ENCODE measurements around the gene BMPR2. TPM values are rescaled to one million over a fixed set of nuclear protein-coding genes. Genes with fewer than 3 reads are reported as not detected.
"Not testable (repeated sequence)": the region's sequence is repeated elsewhere in the genome, so short reads cannot be mapped to it uniquely, and the experiment has no call there.

Gene BMPR2
- total RNA-seq, 1 experiment from 2014 or later: 22.7 TPM

DNA sequence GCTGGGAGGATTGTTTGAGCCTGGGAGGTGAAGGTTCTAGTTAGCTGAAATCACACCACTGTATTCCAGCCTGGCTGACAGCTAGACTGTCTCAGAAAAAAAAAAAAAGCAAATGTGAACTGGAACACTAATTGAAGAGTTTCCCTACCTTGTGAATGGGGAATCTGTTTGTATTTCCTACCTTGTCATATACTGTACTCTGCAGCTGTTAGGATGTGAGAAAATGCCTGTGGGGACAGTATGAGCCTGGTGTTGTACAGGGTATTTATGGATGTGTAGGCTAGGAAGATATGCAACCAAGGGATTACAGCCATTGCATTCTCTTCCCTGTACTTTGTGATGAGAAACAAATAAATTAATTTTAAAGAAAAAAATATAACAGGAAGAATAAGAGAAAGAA, 145.3 kb downstream of the BMPR2 start:
- no peak for DNase-seq (ENCODE audit: low read depth)

DNA sequence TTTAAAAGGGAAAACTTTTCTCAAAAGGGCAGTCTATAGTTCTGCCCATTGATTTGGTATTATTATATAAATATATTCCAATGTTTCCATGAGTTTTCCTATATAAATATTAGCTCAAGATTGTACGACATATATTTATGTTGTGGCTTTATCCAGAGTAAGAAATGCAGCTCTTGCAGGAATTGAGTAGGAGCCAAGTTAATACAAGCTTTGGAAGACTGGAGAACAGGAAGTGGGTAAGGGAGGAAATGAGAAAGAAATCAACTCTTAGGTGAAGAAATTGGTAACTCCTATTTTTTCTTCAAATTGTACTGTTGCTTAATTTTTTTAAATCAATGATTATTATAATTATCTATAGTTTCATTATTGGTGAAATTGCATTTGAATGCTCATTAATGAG, 153.3 kb downstream of the BMPR2 start:
- peak; percentile 28 for DNase-seq (ENCODE audit: low read depth)

GRCh38 chr2:202530038-202530437, 153.9 kb downstream of the BMPR2 start:
- no peak for DNase-seq (ENCODE audit: low read depth)

DNA sequence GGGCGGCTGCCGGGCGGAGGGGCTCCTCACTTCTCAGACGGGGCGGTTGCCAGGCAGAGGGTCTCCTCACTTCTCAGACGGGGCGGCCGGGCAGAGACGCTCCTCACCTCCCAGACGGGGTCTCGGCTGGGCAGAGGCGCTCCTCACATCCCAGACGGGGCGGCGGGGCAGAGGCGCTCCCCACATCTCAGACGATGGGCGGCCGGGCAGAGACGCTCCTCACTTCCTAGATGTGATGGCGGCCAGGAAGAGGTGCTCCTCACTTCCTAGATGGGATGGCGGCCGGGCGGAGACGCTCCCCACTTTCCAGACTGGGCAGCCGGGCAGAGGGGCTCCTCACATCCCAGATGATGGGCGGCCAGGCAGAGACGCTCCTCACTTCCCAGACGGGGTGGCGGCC, 159.2 kb downstream of the BMPR2 start:
- DNase-seq (ENCODE audit: low read depth): not testable (repeated sequence)

- no peak for DNase-seq (ENCODE audit: low read depth)
Measured at GRCh38 chr2:202541137-202541536, 165.0 kb downstream of the BMPR2 start.

DNA sequence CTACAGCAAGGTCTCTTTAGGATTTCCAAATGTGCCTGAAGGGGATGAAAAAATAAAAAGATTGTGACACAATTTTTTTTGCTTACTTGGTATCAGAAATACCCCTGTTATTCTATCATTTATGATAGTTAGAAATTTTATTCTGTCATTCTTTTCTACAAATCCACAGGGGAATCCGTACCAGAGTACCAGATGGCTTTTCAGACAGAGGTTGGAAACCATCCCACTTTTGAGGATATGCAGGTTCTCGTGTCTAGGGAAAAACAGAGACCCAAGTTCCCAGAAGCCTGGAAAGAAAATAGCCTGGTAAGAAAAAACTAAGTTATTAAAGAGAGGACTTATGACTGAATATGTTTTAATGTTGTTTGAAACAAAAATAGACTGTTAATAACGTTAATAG, 166.0 kb downstream of the BMPR2 start:
- DNase-seq (ENCODE audit: low read depth): no peak

DNA sequence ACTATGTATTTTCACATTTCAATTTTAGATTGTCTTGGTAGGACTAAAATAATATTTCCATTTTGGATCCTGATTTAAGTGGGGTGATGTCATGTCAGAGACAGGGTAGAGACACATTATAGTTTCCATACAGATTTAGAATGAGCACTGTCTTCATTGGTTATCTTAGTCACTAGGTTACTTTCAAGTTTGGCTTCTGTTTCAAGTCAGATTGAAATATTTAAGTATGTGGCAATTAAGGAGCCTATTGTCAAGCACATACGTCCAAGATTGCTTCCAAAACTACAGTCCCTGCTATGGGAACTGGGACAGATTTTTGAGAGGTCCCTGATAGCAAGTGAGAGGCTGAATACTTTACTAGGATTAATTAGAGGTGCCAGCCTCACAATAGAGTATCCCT, 169.4 kb downstream of the BMPR2 start:
- DNase-seq (ENCODE audit: low read depth): no peak

GRCh38 chr2:202545931-202546330, 169.8 kb downstream of the BMPR2 start:
- no peak for DNase-seq (ENCODE audit: low read depth)

DNA sequence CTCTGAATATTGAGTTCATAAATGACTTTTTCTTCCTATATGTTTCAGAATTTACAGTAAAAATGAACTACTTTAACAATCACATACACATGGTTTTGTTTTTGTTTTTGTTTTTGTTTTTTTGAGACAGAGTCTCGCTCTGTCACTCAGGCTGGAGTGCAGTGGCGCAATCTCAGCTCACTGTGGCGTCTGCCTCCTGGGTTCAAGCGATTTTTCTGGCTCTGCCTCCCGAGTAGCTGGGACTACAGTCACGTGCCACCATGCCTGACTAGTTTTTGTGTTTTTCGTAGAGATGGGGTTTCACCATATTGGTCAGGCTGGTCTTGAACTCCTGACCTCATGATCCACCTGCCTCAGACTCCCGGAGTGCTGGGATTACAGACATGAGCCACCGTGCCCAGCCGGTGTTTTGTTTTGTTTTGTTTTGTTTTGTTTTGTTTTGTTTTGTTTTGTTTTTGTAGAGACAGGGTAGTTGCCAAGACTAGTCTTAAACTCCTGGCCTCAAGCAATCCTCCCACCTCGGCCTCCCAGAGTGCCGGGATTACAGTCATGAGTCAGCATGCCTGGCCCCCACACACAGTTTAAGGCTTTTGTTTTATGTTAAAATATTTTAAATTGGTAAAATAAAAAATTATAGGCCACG, 170.5 kb downstream of the BMPR2 start:
- peak; percentile 13 for DNase-seq (ENCODE audit: low read depth)

DNA sequence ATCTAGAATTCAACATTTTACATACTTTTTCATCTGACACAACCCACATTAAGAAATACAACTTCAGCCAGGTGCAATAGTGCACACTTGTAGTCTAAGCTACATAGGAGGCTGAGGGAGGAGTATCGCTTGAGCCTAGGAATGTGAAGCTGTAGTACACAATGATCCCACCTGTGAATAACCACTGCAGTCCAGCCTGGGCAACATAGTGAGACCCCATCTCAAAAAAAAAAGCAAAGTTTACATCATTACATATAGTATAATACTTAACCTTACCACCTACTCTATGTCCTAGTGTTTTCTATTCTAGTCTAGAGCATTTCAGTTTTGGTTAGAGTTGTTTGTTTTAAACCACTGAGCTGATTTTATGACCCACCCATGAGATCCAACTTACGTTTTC, 172.1 kb downstream of the BMPR2 start:
- no peak for DNase-seq (ENCODE audit: low read depth)

DNA sequence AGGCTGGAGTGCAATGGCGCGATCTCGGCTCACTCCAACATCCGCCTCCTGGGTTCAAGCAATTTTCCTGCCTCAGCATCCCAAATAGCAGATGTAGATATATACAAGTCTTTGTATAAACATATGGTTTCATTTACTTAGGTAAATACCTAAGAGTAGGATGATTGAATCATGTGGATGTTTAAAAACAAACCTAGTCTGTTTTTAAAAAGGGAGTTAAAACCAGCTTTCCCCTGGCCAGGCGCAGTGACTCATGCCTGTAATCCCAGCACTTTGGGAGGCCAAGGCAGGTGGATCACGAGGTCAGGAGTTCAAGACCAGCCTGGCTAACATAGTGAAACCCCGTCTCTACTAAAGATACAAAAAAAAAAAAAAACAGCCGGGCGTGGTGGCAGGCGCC, 174.9 kb downstream of the BMPR2 start:
- DNase-seq (ENCODE audit: low read depth): not testable (repeated sequence)

- DNase-seq (ENCODE audit: low read depth): no peak
Measured at GRCh38 chr2:202555356-202555755, 179.2 kb downstream of the BMPR2 start.

DNA sequence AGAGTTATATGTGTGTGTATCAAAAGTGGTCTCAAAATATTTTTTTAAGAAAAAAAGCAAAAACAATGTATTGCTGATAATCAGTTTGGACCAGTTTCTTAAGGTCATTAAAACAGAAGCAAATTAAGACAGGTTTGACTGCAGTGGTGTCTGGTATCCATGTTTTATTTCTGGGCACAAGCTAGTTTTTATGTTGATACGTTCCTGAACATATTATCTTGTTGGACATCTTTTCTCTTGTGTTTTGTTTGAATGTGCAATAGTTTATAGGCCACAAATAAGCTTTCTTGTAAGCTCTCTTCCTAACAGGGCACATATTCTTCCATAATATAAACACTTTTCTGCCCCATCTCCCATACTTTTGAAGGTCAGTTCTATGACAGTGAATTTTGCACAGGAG, 184.1 kb downstream of the BMPR2 start:
- no peak for DNase-seq (ENCODE audit: low read depth)

- DNase-seq (ENCODE audit: low read depth): no peak
Measured at GRCh38 chr2:202564226-202564625, 188.1 kb downstream of the BMPR2 start.

DNA sequence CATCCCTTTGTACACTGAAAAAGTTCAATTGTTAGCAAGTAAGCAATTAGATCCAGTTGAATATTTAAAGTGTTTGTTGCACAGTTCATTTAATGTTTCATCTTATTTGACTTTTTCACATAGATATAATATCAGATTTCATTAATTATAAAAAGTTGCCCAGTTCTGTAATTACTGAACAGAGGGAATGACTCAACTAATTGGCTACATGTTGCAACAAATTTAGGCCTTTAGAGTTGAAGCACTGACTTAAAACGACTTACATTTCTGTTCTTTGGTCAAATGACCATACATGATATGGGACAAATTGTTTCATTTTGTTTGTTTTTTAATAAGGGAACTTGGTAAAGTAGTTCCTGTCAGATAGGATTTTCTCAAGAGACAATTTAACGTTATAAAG, 190.2 kb downstream of the BMPR2 start:
- no peak for DNase-seq (ENCODE audit: low read depth)

- DNase-seq (ENCODE audit: low read depth): no peak
Measured at GRCh38 chr2:202574541-202574940, 198.4 kb downstream of the BMPR2 start.

DNA sequence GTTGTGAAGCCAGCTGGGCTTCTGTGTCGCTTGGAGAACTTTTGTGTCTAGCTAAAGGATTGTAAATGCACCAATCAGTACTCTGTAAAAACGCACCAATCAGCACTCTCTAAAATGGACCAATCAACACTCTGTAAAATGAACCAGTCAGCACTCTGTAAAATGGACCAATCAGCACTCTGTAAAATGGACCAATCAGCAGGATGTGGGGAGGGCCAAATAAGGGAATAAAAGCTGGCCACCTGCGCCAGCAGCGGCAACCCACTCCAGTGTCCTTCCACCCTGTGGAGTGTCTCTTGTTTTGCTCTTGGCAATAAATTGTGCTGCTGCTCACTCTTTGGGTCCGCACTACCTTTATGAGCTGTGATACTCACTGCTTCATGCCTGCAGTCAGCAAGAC, 199.1 kb downstream of the BMPR2 start:
- not testable (repeated sequence) for DNase-seq (ENCODE audit: low read depth)

GRCh38 chr2:202577250-202578183, 201.4 kb downstream of the BMPR2 start:
- DNase-seq (ENCODE audit: low read depth): no peak

DNA sequence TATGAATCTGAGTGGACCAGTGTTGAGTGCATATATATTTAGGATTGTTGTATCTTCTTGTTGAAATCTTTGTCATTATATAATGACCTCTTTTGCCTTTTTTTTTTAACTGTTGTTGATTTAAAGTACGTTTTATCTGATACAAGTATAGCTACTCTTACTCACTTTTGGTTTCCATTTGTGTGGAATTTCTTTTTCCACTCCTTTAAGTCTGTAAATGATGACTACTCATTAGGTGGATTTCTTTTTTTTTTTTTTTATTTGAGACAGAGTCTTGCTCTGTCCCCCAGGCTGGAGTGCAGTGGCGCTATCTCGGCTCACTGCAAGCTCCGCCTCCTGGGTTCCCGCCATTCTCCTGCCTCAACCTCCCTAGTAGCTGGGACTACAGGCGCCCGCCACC, 206.7 kb downstream of the BMPR2 start:
- not testable (repeated sequence) for DNase-seq (ENCODE audit: low read depth)

DNA sequence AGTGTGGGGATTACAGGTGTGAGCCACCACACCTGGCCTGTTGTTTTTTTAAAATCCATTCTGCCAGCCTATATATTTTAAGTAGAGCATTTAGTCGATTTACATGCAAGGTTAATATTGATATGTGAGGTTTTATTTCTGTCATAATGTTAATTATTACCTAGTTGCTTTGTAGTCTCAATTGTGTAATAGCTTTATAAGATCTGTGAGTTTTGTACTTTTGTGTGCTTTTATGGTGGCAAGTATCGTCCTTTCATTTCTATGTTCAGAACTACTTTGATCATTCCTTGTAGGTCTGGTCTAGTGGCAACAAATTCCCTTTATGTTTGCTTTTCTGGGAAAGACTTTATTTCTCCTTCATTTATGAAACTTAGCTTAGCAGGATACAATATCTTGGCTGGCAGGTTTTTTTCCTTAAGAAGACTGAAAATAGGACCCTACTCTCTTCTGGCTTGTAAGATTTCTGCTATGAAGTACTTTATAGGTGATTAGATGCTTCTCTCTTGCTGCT, 207.6 kb downstream of the BMPR2 start:
- DNase-seq (ENCODE audit: low read depth): no peak

- DNase-seq (ENCODE audit: low read depth): peak; percentile 63
Measured at GRCh38 chr2:202588647-202589581, 212.8 kb downstream of the BMPR2 start.

GRCh38 chr2:202589582-202589949, 213.4 kb downstream of the BMPR2 start:
- DNase-seq (ENCODE audit: low read depth): no peak

Data from LHCN-M2 (cell line).